ENCODE results near the gene LRRC58. TPM values are rescaled to one million over a fixed set of nuclear protein-coding genes. Genes with fewer than 3 reads are reported as not detected.

LRRC58 gene
- total RNA-seq, 2 experiments from 2014 or later: 24.1 to 30.2 TPM

DNA sequence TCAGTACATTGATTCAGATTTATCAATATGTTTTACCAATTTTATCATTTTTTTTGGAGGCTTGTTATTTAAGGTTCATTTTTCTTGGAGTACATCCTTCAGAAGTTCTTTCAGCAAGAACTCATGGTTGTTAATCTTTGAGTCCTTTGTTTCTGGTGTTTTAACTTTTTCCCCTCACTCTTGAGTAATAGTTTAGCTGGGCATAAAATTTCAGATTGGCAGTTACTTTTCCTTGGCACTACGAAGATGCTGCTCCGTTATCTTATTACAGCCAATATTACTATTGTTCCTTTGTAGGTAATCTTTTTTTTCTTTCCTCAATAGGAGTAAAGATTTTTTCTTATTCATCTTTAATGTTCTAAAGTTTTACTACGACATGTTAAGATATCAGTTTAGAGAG lies 9.8 kb downstream of the LRRC58 start:
- no peak overlapping the region for H2AFZ ChIP-seq (ENCODE audit: low read length)
- H3K36me3 ChIP-seq (ENCODE audit: insufficient read depth, low read length): peaks cover 95% of the 10 kb centered on the region
- H3K27ac ChIP-seq (ENCODE audit: low read depth, low read length, poor library complexity, severe bottlenecking): no peak overlapping the region
- TF ChIP-seq EZH2phosphoT487 (IDR thresholded peaks at IDR 0.05; ENCODE audit: borderline replicate concordance, low read depth, low read length) (no peak), CTCF (conservative IDR thresholded peaks at IDR 0.05; ENCODE audit: low read length) (no peak)
- peaks cover 49% of the 10 kb centered on the region for H3K9me3 ChIP-seq (ENCODE audit: low read length)
- DNase-seq (ENCODE audit: low spot score): no peak
- no peak overlapping the region for H3K4me3 ChIP-seq (ENCODE audit: low read depth, low read length, poor library complexity, severe bottlenecking)
- intact Hi-C loops (cut with micrococcal nuclease; ENCODE audit: unreplicated experiment): no loop called here
- no peak overlapping the region for H3K4me2 ChIP-seq (ENCODE audit: low read length)
- H4K20me1 ChIP-seq (ENCODE audit: insufficient read depth, low read length): no peaks in the 10 kb centered on the region
- BruUV-seq (replicated peaks): no TSS peak
- ChIA-PET CTCF (ENCODE audit: unreplicated experiment) (no interaction called here), POLR2A (interaction anchor here (1.2 kb wide), 1 partner anchor 9 kb away, joined by 5 read pairs; the partner anchor contains the start of gene LRRC58)
- H3K9me2 ChIP-seq (ENCODE audit: insufficient read depth, low read length): no peaks in the 10 kb centered on the region
- no peaks in the 10 kb centered on the region for H3K4me1 ChIP-seq (ENCODE audit: insufficient read depth, low read length, poor library complexity, severe bottlenecking)
- peaks cover 76% of the 10 kb centered on the region for H3K79me2 ChIP-seq (ENCODE audit: insufficient read depth, low read depth, low read length)

DNA sequence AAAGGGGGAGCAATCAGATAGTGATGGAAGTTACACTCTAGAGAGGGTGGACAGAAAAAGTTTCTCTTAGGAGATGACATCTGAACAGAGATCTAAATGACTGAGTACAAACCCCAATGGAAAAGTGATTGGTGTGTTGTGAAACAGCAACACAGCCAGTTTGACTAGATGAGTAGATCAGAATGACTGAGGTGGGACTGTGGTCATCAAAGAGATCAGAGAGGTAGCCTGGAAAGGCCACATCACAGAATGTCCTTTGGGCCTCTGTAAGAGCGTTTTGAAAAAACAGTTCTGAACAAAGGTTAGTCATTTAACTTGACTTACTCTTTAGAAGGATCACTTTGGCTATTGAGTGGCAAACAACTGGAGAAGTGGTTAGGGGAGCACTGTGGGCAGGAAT lies 10.6 kb downstream of the LRRC58 start:
- no peak for DNase-seq (ENCODE audit: low spot score)
- Histone ChIP-seq H2AFZ (ENCODE audit: low read length) (no peak overlapping the region), H3K9me3 (ENCODE audit: low read length) (peaks cover 49% of the 10 kb centered on the region), H3K4me3 (ENCODE audit: low read depth, low read length, poor library complexity, severe bottlenecking) (no peak overlapping the region), H4K20me1 (ENCODE audit: insufficient read depth, low read length) (no peaks in the 10 kb centered on the region), H3K4me1 (ENCODE audit: insufficient read depth, low read length, poor library complexity, severe bottlenecking) (no peaks in the 10 kb centered on the region), H3K27ac (ENCODE audit: low read depth, low read length, poor library complexity, severe bottlenecking) (no peak overlapping the region), H3K36me3 (ENCODE audit: insufficient read depth, low read length) (peaks cover 92% of the 10 kb centered on the region), H3K4me2 (ENCODE audit: low read length) (no peak overlapping the region), H3K9me2 (ENCODE audit: insufficient read depth, low read length) (no peaks in the 10 kb centered on the region), H3K79me2 (ENCODE audit: insufficient read depth, low read depth, low read length) (peaks cover 68% of the 10 kb centered on the region)
- no peak for TF ChIP-seq CTCF (conservative IDR thresholded peaks at IDR 0.05; ENCODE audit: low read length)
- TF ChIP-seq EZH2phosphoT487 (IDR thresholded peaks at IDR 0.05; ENCODE audit: borderline replicate concordance, low read depth, low read length): no peak
- CTCF ChIA-PET (ENCODE audit: unreplicated experiment): no interaction called here
- BruUV-seq (replicated peaks): no TSS peak
- POLR2A ChIA-PET: no interaction called here
- intact Hi-C loops (cut with micrococcal nuclease; ENCODE audit: unreplicated experiment): no loop called here

GRCh38 chr3:120332646-120333045 lies 16.5 kb downstream of the LRRC58 start:
- POLR2A ChIA-PET: interaction anchor here (1.2 kb wide), 1 partner anchor 9 kb away, joined by 4 read pairs; no protein-coding TSS in a partner anchor

More at GRCh38 chr3:120332646-120333045, 16.5 kb downstream of the LRRC58 start:
- Histone ChIP-seq H3K9me3 (ENCODE audit: low read length) (no peaks in the 10 kb centered on the region), H4K20me1 (ENCODE audit: insufficient read depth, low read length) (no peaks in the 10 kb centered on the region), H3K4me1 (ENCODE audit: insufficient read depth, low read length, poor library complexity, severe bottlenecking) (no peaks in the 10 kb centered on the region), H3K4me2 (ENCODE audit: low read length) (no peak overlapping the region), H3K4me3 (ENCODE audit: low read depth, low read length, poor library complexity, severe bottlenecking) (no peak overlapping the region), H2AFZ (ENCODE audit: low read length) (no peak overlapping the region), H3K79me2 (ENCODE audit: insufficient read depth, low read depth, low read length) (peaks cover 18% of the 10 kb centered on the region; the same call in 1 of the 2 replicates), H3K27ac (ENCODE audit: low read depth, low read length, poor library complexity, severe bottlenecking) (no peak overlapping the region), H3K9me2 (ENCODE audit: insufficient read depth, low read length) (no peaks in the 10 kb centered on the region), H3K36me3 (ENCODE audit: insufficient read depth, low read length) (peaks cover 94% of the 10 kb centered on the region)
- intact Hi-C loops (cut with micrococcal nuclease; ENCODE audit: unreplicated experiment): no loop called here
- DNase-seq (ENCODE audit: low spot score): no peak
- TF ChIP-seq EZH2phosphoT487 (IDR thresholded peaks at IDR 0.05; ENCODE audit: borderline replicate concordance, low read depth, low read length) (no peak), CTCF (conservative IDR thresholded peaks at IDR 0.05; ENCODE audit: low read length) (no peak)
- BruUV-seq (replicated peaks): no TSS peak
- CTCF ChIA-PET (ENCODE audit: unreplicated experiment): no interaction called here
